ENCODE data around the gene ZNF24.

The ZNF24 gene

DNA sequence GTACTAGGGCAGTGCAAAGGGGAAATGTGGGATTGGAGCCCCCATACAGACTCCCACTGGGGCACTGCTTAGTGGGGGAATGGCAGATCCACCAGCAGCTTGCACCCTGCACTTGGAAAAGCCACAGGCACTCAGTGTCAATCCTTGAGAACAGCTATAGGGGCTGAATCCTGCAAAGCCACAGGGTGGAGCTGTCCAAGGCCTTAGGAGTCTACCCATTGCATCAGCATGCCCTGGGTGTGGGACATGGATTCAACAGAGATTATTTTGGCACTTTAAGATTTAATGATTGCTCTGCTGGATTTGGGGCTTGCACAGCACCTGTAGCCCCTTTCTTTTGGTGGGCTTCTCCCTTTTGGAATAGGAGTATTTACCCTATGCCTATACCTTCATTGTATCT, 8.6 kb upstream of the ZNF24 start:
- no peak for DNase-seq (ENCODE audit: low spot score)

DNA sequence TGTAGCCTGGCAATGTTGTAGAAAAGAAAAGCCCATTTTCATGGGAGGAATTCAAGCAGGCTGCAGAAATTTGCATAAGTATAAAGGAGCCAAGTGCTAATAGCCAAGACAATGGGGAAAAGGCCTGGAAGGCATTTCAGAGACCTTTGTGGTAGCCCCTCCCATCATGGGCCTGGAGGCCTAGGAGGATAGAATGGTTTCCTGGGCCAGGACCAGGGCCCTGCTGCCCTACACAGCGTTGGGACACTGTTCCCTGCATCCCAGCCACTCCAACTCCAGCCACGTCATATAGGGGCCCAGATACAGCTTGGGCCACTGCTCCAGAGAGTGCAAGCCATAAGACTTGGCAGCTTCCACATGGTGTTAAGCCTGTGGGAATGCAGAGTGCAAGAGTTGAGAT, 8.1 kb upstream of the ZNF24 start:
- no peak for DNase-seq (ENCODE audit: low spot score)

GRCh38 chr18:35348001-35348400, 3.8 kb upstream of the ZNF24 start:
- no peak for DNase-seq (ENCODE audit: low spot score)

DNA sequence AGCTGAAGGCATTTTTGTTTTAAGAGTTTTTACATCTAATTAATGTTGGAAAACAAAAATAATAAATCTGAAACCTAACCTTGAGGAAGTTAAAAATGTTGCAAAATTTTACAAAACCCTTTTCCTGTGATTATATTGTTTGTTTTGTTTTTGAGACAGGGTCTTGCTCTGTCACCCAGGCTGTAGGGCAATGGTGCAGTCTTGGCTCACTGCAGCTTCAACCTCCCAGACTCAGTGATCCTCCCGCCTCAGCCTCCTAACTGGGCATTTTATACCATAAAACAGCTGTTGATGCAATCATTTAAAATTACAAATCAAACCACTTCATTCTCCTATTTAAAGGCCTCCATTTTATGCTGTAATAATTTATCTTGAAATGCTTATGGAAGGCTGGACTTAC, 1.7 kb upstream of the ZNF24 start:
- DNase-seq (ENCODE audit: low spot score): no peak

DNA sequence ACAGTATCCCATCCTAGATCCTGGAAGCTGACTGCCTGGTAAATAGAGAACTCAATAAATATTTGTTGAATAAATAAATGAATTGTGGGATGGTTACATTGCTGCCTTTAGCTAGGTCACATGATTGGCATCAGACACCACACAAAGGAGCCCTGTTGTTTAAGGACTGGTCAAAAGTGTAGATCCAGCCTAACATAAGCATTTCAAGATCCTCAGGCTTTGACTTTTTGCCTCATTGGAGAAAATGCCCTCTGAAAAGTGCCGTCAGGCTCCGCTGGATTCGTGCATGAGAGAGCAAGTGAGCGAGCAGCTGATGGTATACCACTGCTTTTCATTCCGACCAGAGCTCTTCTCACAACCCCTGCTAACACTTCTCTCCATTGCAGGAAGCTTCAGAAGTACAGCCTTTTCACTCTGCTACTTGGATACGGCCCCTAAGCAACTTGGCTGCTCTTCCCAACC, 1.3 kb upstream of the ZNF24 start:
- peak; percentile 21 for DNase-seq (ENCODE audit: low spot score)

- DNase-seq (ENCODE audit: low spot score): no peak
Observed at GRCh38 chr18:35344736-35345459, 678 bp upstream of the ZNF24 start.

GRCh38 chr18:35343488-35343935, 708 bp downstream of the ZNF24 start:
- no peak for DNase-seq (ENCODE audit: low spot score)

GRCh38 chr18:35337286-35337685, 6.9 kb downstream of the ZNF24 start:
- DNase-seq (ENCODE audit: low spot score): no peak

GRCh38 chr18:35335866-35336265, 8.4 kb downstream of the ZNF24 start:
- DNase-seq (ENCODE audit: low spot score): no peak

DNA sequence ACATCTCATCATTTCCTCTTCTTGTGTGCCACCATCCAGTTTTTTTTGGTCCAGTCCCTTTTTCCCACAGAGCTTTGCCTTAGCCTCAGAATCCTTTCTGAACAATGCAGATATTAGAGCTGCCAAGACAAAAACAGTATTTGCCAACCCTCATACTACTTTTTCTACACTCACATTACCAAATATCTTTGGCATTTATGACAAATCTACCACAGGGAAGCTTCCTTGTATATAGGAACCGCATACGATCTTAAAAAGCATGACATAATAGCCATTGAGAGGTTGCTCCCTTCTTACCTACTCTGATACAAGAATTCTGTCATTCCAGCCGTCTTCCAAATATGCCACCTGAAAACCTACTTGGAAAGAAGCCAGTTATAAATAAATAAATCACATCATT, 9.4 kb downstream of the ZNF24 start:
- DNase-seq (ENCODE audit: low spot score): no peak

GRCh38 chr18:35334212-35334611, 10.0 kb downstream of the ZNF24 start:
- DNase-seq (ENCODE audit: low spot score): no peak

GRCh38 chr18:35331367-35332087, 12.7 kb downstream of the ZNF24 start:
- DNase-seq (ENCODE audit: low spot score): no peak

- no peak for DNase-seq (ENCODE audit: low spot score)
Observed at GRCh38 chr18:35328868-35329267, 15.4 kb downstream of the ZNF24 start.

GRCh38 chr18:35326695-35327387, 17.4 kb downstream of the ZNF24 start:
- DNase-seq (ENCODE audit: low spot score): no peak

- peak; percentile 20 for DNase-seq (ENCODE audit: low spot score)
Observed at GRCh38 chr18:35324926-35325655, 19.1 kb downstream of the ZNF24 start.

DNA sequence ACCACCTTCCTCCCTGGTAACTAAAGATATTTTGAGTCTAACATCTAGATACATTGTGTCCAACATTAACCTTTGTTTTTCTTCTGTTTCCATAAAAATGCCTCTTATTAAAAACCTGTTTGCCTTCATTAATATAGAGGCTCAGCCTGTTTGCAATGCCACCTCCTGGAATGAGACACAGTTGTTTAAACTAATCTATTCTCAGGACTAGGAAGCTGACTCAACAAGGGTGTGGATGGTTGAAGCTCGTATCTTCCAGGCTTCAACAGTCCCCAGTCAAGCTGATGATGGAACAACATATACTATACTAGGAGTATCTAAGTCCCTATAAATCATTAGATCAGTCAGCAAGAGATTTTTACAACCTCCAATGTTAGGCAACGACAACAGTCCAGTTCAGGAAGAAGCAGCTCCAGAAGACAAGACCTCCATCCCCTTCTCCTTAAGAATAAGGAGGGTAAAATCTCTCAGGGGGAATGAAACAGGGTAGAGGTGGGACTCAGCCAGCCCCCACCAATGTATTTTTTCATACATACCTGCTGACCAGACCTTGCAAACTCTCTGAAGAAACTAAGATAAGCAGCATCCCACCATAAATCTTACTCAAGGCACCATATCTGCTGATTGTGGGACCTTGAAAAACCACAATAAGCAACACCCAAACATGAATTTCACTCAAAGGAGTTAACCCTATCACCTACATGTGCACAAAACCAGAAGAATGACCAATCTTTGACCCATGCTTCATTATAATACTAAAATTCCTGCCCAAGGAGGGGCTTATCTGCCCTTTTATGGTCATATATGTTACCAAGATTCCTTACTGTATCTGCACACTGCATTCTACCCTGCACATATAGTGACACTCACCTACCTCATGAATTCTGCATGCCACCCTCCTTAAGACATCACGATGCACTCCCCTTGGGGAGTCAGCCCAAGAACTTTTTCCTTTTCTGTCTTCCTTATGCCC, 21.4 kb downstream of the ZNF24 start:
- no peak for DNase-seq (ENCODE audit: low spot score)

- no peak for DNase-seq (ENCODE audit: low spot score)
Observed at GRCh38 chr18:35311496-35311895, 32.7 kb downstream of the ZNF24 start.

DNA sequence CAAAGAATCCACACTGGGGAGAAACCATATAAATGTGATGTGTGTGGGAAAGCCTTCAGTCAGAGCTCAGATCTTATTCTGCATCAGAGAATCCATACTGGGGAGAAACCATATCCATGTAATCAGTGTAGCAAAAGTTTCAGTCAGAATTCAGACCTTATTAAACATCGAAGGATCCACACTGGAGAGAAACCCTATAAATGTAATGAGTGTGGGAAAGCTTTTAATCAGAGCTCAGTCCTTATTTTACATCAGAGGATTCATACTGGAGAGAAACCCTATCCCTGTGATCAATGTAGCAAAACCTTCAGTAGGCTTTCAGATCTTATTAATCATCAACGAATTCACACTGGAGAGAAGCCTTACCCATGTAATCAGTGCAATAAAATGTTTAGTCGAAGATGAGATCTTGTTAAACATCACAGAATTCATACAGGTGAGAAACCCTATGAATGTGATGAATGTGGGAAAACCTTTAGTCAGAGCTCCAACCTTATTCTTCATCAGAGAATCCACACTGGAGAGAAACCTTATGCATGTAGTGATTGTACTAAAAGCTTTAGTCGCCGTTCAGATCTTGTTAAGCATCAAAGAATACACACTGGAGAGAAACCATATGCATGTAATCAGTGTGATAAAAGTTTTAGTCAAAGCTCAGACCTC, 37.5 kb downstream of the ZNF24 start:
- no peak for DNase-seq (ENCODE audit: low spot score)

DNA sequence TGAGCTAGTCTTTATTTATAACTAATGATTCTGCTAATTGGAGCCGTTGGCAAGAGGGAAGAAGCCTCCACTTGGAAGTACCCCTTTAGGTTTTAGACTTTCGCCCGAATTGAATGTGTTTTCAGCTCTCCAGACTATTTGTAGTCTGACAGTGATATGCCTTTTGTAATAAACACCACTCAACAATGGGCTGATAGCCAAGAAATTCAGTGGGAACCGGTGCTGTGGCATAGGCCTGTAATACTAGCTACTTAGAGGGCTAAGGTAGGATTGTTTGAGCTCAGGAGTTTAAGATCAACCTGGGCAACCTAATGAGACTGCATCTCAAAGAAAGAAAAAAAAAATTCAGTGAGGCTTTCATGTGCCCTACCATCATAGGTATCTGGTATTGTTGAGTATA, 40.6 kb downstream of the ZNF24 start:
- no peak for DNase-seq (ENCODE audit: low spot score)

GRCh38 chr18:35296060-35296459, 48.2 kb downstream of the ZNF24 start:
- no peak for DNase-seq (ENCODE audit: low spot score)

DNA sequence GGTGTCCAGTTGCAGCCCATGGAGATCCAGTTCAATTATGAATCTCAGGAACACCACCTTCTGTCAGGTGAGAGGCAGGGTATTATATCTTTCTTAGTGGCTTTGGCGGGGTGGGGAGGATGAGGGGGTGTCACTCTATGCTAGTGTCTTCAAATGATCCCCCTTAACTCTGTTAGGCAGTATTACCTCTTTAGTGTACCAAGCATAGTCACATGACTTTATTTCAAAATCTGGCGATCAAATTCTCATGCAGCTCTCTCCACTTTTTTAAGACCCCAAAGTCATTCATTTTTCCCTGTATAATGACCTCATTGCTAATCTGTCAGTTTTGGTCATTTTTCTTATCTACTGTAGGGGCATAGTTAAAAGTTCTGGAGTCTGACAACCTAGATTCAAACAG, 53.1 kb downstream of the ZNF24 start:
- no peak for DNase-seq (ENCODE audit: low spot score)

Measured in iPS-NIHi11 (cell line).